Fibroblast of lung (primary cell): ENCODE measurements around the gene SLC22A1.

Experiments used
- CTCF ChIP-seq, 2 donors: IDR thresholded peaks in 1 of 2; conservative IDR thresholded peaks in 1 of 2; 1 replicate in 1 of 2; 2 replicates in 1 of 2; pipeline ENCODE4 v1.5.1; 2011 to 2012; ENCODE audit warnings: low read length in 2 of 2, control low read depth in 1 of 2, inconsistent platforms in 1 of 2, low read depth in 1 of 2, mild to moderate bottlenecking in 1 of 2
- EZH2 ChIP-seq: IDR thresholded peaks from 2 replicates; pipeline ENCODE4 v1.5.1; 2012; ENCODE audit warnings: low read length, control low read depth, mild to moderate bottlenecking; ENCODE audit errors: missing control alignments

GRCh38 chr6:160106701-160107100 lies 14.9 kb upstream of the SLC22A1 start:
- TF ChIP-seq CTCF (conservative IDR thresholded peaks at IDR 0.05 in 1 of 2, IDR thresholded peaks at IDR 0.05 in 1 of 2; ENCODE audit: low read depth in 1 of 2, low read length in 2 of 2) (no peak), EZH2 (no peak)
